Ramos (cell line): ENCODE results near the gene RPF1.

ENCODE experiments used
- in situ Hi-C: fragments of 300-500 bp; cut with MboI; formaldehyde crosslinking; loops from one replicate; pipeline ENCODE4 v1.14.3; 2022; ENCODE audit warnings: low sequenced_read_pairs; ENCODE audit not compliant: unreplicated experiment

Gene RPF1

GRCh38 chr1:84488107-84488506 lies 9.0 kb downstream of the RPF1 start:
- in situ Hi-C loops = no loop called here

- in situ Hi-C loops = no loop called here
Measured at GRCh38 chr1:84489766-84490165, 10.7 kb downstream of the RPF1 start.

- in situ Hi-C loops = no loop called here
Measured at GRCh38 chr1:84492726-84493125, 13.7 kb downstream of the RPF1 start.

GRCh38 chr1:84493747-84494146 lies 14.7 kb downstream of the RPF1 start:
- in situ Hi-C loops = no loop called here

- in situ Hi-C loops = no loop called here
Measured at GRCh38 chr1:84496498-84496897, 17.4 kb downstream of the RPF1 start.

GRCh38 chr1:84497631-84498275 lies 18.7 kb downstream of the RPF1 start:
- in situ Hi-C loops = no loop called here

GRCh38 chr1:84502927-84503326 lies 23.9 kb downstream of the RPF1 start:
- in situ Hi-C loops = loop anchor here (10.0 kb wide), 1 partner anchor 72 kb away; the partner anchor contains the start of gene CTBS

GRCh38 chr1:84504580-84505492 lies 25.8 kb downstream of the RPF1 start:
- in situ Hi-C loops = loop anchor here (10.0 kb wide), 1 partner anchor 70 kb away; the partner anchor contains the start of gene CTBS

GRCh38 chr1:84505493-84506001 lies 26.5 kb downstream of the RPF1 start:
- in situ Hi-C loops = loop anchor here (10.0 kb wide), 1 partner anchor 69 kb away; the partner anchor contains the start of gene CTBS

GRCh38 chr1:84506002-84506728 lies 27.1 kb downstream of the RPF1 start, which contains the start of the genes GNG5 and SPATA1:
TSS of gene GNG5 (minus strand) at chr1:84506581. CDS start at chr1:84506091, 490 bp downstream.
TSS of gene SPATA1 (plus strand) at chr1:84506386. CDS start at chr1:84516360, 9,974 bp downstream.
- in situ Hi-C loops = loop anchor here (10.0 kb wide), 1 partner anchor 69 kb away; the partner anchor contains the start of gene CTBS

- in situ Hi-C loops = loop anchor here (10.0 kb wide), 1 partner anchor 68 kb away; the partner anchor contains the start of gene CTBS
Measured at GRCh38 chr1:84506729-84507453, 27.8 kb downstream of the RPF1 start.

GRCh38 chr1:84507887-84508286 lies 28.8 kb downstream of the RPF1 start:
- in situ Hi-C loops = loop anchor here (10.0 kb wide), 1 partner anchor 67 kb away; the partner anchor contains the start of gene CTBS

GRCh38 chr1:84508510-84508909 lies 29.4 kb downstream of the RPF1 start:
- in situ Hi-C loops = loop anchor here (10.0 kb wide), 1 partner anchor 66 kb away; the partner anchor contains the start of gene CTBS

- in situ Hi-C loops = loop anchor here (10.0 kb wide), 1 partner anchor 66 kb away; the partner anchor contains the start of gene CTBS
Measured at GRCh38 chr1:84509029-84509428, 30.0 kb downstream of the RPF1 start.

GRCh38 chr1:84510165-84510564 lies 31.1 kb downstream of the RPF1 start:
- in situ Hi-C loops = no loop called here

- in situ Hi-C loops = no loop called here
Measured at GRCh38 chr1:84510668-84511067, 31.6 kb downstream of the RPF1 start.

GRCh38 chr1:84524590-84524989 lies 45.5 kb downstream of the RPF1 start:
- in situ Hi-C loops = no loop called here

GRCh38 chr1:84525779-84526178 lies 46.7 kb downstream of the RPF1 start:
- in situ Hi-C loops = no loop called here

- in situ Hi-C loops = no loop called here
Measured at GRCh38 chr1:84538599-84538998, 59.5 kb downstream of the RPF1 start.
